K562 (cell line): Measurements from ENCODE around the gene ZNF148.

Experiments
- ELF4 ChIP-seq: fragments of 450-650 bp; formaldehyde crosslinking; IDR thresholded peaks from 2 replicates; pipeline ENCODE4 v1.4.0; 2022; ENCODE audit warnings: missing genetic modification characterization
- HNRNPH1 ChIP-seq: fragments of 200-400 bp; formaldehyde crosslinking; optimal IDR thresholded peaks from 2 replicates; pipeline ENCODE3; 2017; ENCODE audit warnings: low read depth, mild to moderate bottlenecking, low read length, moderate library complexity
- HNRNPUL1 ChIP-seq: fragments of 200-400 bp; formaldehyde crosslinking; IDR thresholded peaks from 2 replicates; pipeline ENCODE4 v1.6.1; 2017; ENCODE audit warnings: low read length
- KLF1 ChIP-seq: fragments of 450-650 bp; IDR thresholded peaks from 2 replicates; pipeline ENCODE4 v1.6.1; 2016; ENCODE audit warnings: missing genetic modification characterization, missing compliant biosample characterization
- POLR2A ChIP-seq: fragments of 450-650 bp; conservative IDR thresholded peaks from 2 replicates; pipeline ENCODE4 v1.6.1; 2016
- POLR2AphosphoS2 ChIP-seq: IDR thresholded peaks from 2 replicates; pipeline ENCODE4 v1.6.1; 2012; ENCODE audit warnings: low read length, improper control_type of control experiment
- POLR2AphosphoS5 ChIP-seq: IDR thresholded peaks from 2 replicates; pipeline ENCODE4 v1.6.1; 2011; ENCODE audit warnings: mild to moderate bottlenecking, low read depth, low read length, moderate library complexity; ENCODE audit not compliant: control insufficient read depth, insufficient read depth
- SIN3A ChIP-seq, 2 experiments: fragments of 150-350 bp in 1 of 2; IDR thresholded peaks; 2 replicates each; pipeline ENCODE4 v1.6.1; 2011 to 2016; ENCODE audit warnings: borderline replicate concordance in 2 of 2, low read depth in 2 of 2, low read length in 2 of 2, mild to moderate bottlenecking in 2 of 2, moderate library complexity in 2 of 2; ENCODE audit not compliant: control insufficient read depth in 1 of 2
- ZNF239 ChIP-seq: fragments of 250-450 bp; sonication (Bioruptor Pico); IDR thresholded peaks from 2 replicates; pipeline ENCODE4 v1.4.0; 2020; ENCODE audit warnings: mild to moderate bottlenecking
- ZNF57 ChIP-seq: fragments of 450-650 bp; formaldehyde crosslinking; IDR thresholded peaks from 2 replicates; pipeline ENCODE4 v1.4.0; 2020; ENCODE audit warnings: mild to moderate bottlenecking, moderate library complexity
- TF ChIP-seq, protein P1 (sequence below): sonication (generic); formaldehyde crosslinking; IDR thresholded peaks from 2 replicates; pipeline ENCODE4 v1.8.1; 2023; ENCODE audit warnings: mild to moderate bottlenecking, missing genetic modification reagents

DNA sequence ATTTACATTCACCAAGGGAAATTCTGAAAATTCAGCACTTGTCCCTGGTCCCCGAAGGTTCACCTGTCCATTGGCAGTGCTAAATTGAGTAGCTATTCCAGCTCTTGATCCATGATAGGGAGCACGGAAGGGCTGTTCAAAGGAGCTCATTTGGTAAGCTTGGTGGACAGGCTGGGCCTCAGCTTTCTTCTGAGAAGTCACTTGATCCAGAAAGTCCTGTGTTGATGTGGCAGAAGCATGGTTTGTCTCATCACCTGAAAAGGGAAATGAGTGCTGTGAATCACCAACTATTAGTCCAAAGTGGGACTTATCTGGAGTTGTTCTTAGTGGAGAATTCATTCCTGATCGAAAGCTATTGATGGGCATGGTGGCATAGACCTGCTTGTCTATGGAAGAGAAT is 142.7 kb downstream of the ZNF148 start:
- TF ChIP-seq, protein P1, sequence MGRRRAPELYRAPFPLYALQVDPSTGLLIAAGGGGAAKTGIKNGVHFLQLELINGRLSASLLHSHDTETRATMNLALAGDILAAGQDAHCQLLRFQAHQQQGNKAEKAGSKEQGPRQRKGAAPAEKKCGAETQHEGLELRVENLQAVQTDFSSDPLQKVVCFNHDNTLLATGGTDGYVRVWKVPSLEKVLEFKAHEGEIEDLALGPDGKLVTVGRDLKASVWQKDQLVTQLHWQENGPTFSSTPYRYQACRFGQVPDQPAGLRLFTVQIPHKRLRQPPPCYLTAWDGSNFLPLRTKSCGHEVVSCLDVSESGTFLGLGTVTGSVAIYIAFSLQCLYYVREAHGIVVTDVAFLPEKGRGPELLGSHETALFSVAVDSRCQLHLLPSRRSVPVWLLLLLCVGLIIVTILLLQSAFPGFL, result no peak
- TF ChIP-seq POLR2A (no peak), POLR2AphosphoS2 (no peak), ZNF239 (no peak), ZNF57 (CRISPR knock-in tag) (no peak), SIN3A (IDR thresholded peaks at IDR 0.05; ENCODE audit: borderline replicate concordance in 2 of 2, control insufficient read depth in 1 of 2, low read depth in 2 of 2, low read length in 2 of 2) (no peak), HNRNPH1 (no peak), HNRNPUL1 (no peak), POLR2AphosphoS5 (no peak), ELF4 (CRISPR knock-in tag) (no peak), KLF1 (tag) (no peak)
